GM13977 (cell line): Measurements from ENCODE around the gene HIVEP3.

Experiments
- DNase-seq: peaks from one replicate; pipeline ENCODE4 v3.0.0; 2012; ENCODE audit warnings: low spot score
- CTCF ChIP-seq: IDR thresholded peaks from 2 replicates; pipeline ENCODE4 v1.5.1; 2012; ENCODE audit warnings: mild to moderate bottlenecking, control low read depth; ENCODE audit not compliant: insufficient read depth; ENCODE audit errors: extremely low read depth, missing control alignments
- in situ Hi-C: fragments of 300-500 bp; cut with MboI; formaldehyde crosslinking; loops from one replicate; pipeline ENCODE4 v1.12.0; 2022; ENCODE audit warnings: low sequenced_read_pairs, low pct_unique_long_range_greater_than_20kb, mixed read lengths, inconsistent platforms; ENCODE audit not compliant: unreplicated experiment

Gene HIVEP3

GRCh38 chr1:41621256-41621655 is 297.5 kb downstream of the HIVEP3 start:
- no peak for TF ChIP-seq CTCF
- in situ Hi-C loops, result no loop called here

GRCh38 chr1:41620365-41621169 is 298.2 kb downstream of the HIVEP3 start:
- no peak for TF ChIP-seq CTCF
- in situ Hi-C loops, result no loop called here
- no peak for DNase-seq

More at GRCh38 chr1:41621256-41621655, 297.5 kb downstream of the HIVEP3 start:
- DNase-seq, result no peak

GRCh38 chr1:41619511-41620364 is 299.0 kb downstream of the HIVEP3 start:
- TF ChIP-seq CTCF, result no peak
- in situ Hi-C loops, result no loop called here
- no peak for DNase-seq

- no peak for DNase-seq
- no peak for TF ChIP-seq CTCF
- in situ Hi-C loops, result no loop called here
These were observed 299.9 kb downstream of the HIVEP3 start for GRCh38 chr1:41618871-41619270.

GRCh38 chr1:41618066-41618825 is 300.5 kb downstream of the HIVEP3 start:
- in situ Hi-C loops, result no loop called here

More at GRCh38 chr1:41618066-41618825, 300.5 kb downstream of the HIVEP3 start:
- no peak for DNase-seq
- TF ChIP-seq CTCF, result no peak
